Left hindlimb (tissue), 1 donor: ENCODE data around the gene CDH12.
"Not testable (repeated sequence)": the region's sequence is repeated elsewhere in the genome, so short reads cannot be mapped to it uniquely, and the experiment has no call there.

ENCODE experiments used
- DNase-seq: peaks from one replicate; pipeline ENCODE4 v3.0.0-alpha.2; 2018

Gene CDH12

DNA sequence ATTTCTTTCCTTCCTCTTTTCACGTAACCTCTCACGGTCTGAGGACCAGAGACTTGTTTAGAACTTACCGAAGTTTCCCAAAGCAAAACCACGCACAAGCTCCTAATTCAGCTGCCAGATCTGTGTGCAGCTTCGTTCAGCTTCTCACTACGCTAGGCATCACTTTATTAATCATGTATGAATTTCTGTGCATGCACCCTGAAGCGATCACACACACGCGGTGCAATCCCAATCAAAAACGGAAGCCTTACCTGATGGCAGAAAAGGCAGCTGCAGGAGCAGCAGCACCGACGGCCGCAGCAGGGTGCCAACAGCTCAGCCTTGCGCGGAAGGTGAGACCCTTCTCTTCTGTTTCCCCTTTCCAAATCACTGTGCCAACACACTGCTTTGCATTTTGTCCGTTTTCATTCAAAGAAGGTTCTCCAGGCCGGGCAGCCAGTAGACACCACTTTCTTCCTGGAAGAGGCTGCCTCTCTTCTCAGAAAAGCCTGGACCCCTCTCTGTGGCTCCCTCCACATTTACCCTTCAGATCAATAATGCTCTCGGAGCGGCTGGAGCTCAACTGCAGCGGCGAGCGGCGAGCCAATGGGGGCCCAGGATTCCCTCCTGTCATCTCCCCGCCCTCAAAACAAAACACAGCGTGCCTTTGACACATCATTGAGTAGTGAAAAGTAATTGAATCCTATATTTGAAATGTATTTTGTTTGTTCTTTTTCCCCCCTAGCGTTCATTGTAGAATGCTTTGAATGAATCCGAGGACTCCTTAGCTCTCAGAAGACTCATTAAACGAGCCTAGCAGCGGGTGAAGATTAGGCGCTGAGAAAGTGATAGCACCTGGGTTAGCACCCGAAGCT lies at the start of gene CDH12:
CDH12 (minus strand) TSS at position 538 of the 854 bp plus-strand sequence.
- peak; percentile 44 for DNase-seq

DNA sequence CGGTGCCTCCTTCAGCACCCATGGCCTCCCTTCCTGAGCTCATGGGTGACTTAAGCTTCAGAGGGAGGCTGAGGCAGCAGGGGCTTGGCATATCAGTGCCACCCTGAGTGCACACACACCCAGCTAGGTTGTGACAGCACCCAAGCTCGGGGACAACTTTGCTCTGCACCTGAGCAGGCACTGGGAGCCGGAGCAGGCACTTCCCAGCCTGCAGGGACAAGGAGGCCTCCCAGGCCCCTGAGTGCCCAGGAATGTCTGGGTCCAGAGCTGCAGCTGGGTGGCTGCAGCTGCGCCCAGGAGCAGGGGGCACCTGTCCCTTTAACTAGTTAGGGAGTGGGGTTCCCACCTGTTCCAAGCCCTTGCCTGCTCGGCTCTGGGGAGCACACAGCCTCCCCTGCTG lies 48.7 kb upstream of the CDH12 start:
- no peak for DNase-seq

DNA sequence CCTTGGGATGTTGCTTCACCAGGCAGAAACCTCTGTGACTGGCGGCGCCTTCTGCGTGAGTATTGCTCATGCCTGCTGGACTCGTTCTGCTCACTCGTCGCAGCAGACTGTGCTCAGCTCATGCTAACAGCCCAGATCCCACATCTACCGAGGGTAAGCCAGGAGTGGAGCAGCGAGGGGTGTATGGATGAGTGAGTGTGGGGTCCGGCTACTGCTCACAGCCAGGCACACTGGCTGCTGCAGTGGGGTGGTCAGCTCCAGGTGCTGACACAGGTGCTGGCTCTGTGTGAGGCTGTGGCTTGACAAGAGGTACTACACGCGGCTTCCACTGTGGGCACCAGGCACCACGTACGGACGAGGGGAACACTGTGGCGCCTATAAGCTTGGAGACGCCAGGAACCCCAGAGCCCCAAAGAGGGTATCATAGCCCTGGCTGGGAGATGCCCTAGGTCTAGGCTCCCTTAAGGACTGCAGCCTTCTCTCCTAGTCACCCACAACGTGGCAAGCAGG lies 47.7 kb upstream of the CDH12 start:
- no peak for DNase-seq

DNA sequence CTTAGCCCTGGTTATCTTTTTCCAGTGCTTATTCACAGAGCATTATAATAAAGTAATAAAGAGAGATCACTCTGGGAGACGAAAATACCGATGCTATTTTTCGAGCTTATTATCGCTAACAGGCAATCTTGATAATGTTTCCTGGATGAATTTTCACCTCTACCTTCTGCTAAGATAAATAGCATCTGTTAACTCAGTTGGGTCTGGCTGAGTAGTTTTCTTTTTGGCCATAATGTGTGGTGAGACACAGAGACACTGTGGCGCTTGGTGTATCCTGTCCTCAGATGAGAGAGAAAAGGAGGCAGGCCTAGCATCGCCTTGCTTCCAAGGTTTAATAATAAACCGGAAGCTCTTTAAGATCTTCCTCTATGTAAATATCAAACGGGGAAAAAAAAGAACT lies 46.2 kb upstream of the CDH12 start:
- no peak for DNase-seq

- DNase-seq, result no peak
Observed at GRCh38 chr5:22896152-22896551, 43.0 kb upstream of the CDH12 start.

- DNase-seq, result no peak
Observed at GRCh38 chr5:22892441-22892840, 39.3 kb upstream of the CDH12 start.

GRCh38 chr5:22889720-22890119 lies 36.6 kb upstream of the CDH12 start:
- no peak for DNase-seq

DNA sequence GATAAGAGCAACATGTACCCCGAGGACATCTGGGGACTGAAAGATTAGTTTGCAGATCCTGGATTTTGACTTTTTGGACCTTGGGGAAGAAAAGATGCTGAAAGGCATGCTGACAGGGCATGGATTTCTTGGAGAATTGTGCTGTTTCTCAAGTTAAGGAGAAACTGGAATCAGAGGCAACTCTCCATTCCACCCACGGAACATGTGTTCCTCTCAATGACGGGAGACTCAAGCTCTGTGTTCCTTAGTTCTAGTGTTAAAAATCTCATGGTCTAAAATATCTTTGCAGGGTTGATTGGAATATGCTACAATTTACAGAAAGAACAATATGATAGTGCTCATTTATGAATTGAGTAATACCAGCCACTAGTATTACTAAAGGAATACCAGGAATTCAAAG lies 34.4 kb upstream of the CDH12 start:
- no peak for DNase-seq

GRCh38 chr5:22858911-22859310 lies 5.8 kb upstream of the CDH12 start:
- DNase-seq, result not testable (repeated sequence)

DNA sequence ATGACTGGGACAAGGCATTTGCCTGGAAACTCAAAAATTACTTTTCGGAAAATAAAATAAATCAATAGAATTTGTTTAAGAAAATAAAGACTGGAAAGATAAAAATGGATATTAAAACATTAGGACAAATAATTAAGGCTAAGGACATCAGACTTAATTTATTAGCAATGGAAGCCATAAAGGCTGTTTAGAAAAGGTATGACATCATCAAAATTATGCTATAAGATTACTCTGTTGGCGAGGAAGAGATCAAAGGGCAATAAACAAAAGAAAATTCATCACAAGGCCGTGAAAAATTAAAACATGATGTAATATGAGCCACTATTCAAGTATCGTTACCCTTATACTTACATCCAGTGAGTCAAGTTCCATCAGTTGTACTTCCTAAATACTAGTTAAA lies 2.7 kb upstream of the CDH12 start:
- DNase-seq, result no peak

DNA sequence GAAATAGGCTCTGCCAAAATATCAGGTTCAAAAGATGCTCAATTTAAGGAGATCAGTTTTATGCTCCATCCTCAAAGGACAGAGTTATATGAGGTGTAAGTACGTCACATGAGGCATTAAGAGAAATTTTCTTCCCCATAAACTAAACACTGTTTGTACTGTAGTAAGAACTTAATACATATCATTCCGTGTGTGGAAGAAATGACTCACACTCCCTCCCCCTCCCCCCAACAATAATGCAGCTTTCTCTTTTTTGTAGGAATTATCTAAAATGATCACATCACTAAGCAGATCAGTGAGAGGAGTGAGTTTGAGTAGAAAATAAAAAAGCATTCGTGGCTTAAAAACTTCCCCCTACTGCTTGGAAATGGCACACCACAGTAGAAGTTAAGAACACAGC lies 2.2 kb downstream of the CDH12 start:
- no peak for DNase-seq

- DNase-seq, result no peak
Observed at GRCh38 chr5:22846693-22847092, 6.5 kb downstream of the CDH12 start.

- no peak for DNase-seq
Observed at GRCh38 chr5:22844636-22845035, 8.5 kb downstream of the CDH12 start.

- DNase-seq, result no peak
Observed at GRCh38 chr5:22844155-22844554, 9.0 kb downstream of the CDH12 start.

- DNase-seq, result no peak
Observed at GRCh38 chr5:22842574-22842973, 10.6 kb downstream of the CDH12 start.

DNA sequence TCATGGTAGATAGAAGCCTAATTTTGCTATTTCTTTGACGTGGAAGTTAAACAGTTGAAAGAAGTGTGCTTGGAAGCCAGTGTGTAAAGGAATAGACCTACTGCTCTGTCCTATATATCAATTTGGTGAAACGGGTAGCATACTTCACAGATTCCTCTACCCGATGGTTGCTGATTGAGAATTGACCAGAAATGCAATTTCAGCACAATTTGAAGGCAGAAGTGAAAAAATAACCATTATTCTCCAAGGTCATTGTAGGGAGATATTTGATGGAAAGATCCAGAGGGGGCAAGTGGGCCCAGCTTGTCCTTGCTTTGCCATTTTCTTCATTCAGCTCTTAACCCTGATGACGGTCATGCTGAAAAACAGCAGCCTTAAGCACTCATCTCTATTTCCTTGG lies 15.3 kb downstream of the CDH12 start:
- no peak for DNase-seq

DNA sequence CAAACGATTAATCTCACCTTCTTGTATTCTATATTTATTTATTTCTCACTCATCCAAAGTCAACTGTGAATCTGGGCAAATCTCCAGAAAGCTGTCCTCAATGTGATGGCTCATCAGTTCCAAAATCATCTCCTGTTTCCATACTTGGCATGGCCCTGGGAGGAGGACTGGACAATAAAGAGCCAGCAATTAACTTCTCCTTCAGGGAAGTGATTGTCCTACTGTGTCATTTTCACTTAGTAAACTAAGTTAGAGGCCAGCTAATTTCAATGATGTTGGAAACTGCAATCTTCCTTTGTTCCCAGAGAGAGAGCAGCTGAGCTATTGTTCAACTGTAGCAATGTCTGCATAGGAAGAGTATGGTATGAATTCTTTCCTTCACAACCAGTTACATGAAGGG lies 17.5 kb downstream of the CDH12 start:
- no peak for DNase-seq

- no peak for DNase-seq
Observed at GRCh38 chr5:22793463-22793862, 59.7 kb downstream of the CDH12 start.

- DNase-seq, result no peak
Observed at GRCh38 chr5:22787807-22788206, 65.3 kb downstream of the CDH12 start.

GRCh38 chr5:22787398-22787797 lies 65.7 kb downstream of the CDH12 start:
- no peak for DNase-seq

DNA sequence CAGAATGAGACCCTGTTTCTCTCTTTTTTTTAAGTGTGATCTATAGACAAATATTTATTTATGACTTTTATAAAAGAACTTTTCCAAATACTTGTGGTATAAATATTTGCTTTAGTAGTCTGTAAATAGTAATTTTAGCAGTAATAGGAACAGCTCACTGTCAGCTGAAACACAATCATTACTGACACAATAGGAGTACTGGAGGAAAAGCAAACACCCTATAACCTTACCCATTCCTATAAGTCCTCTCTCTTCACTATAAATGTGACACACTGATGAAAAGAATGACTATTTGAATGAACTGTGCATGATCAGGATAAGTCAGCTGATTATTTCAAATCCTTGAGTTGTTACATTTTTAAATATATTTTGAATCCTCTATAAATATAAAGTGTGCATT lies 72.4 kb downstream of the CDH12 start:
- no peak for DNase-seq

DNA sequence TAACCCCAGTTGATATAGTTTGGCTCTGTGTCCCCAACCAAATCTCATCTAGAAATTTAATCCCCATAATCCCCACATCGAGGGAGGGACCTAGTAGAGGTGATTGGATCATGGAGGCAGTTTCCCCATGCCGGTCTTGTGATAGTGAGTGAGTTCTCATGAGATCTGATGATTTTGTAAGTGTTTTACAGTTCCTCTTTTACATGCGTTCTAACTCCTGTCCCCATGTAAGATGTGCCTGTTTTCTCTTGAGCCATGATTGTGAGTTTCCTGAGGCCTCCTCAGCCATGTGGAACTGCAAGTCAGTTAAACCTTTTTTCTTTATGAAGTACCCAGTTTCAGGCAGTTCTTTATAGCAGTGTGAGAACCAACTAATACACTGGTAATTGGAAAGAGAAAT lies 73.6 kb downstream of the CDH12 start:
- no peak for DNase-seq

GRCh38 chr5:22776285-22776684 lies 76.9 kb downstream of the CDH12 start:
- no peak for DNase-seq

GRCh38 chr5:22774214-22774613 lies 78.9 kb downstream of the CDH12 start:
- DNase-seq, result not testable (repeated sequence)

DNA sequence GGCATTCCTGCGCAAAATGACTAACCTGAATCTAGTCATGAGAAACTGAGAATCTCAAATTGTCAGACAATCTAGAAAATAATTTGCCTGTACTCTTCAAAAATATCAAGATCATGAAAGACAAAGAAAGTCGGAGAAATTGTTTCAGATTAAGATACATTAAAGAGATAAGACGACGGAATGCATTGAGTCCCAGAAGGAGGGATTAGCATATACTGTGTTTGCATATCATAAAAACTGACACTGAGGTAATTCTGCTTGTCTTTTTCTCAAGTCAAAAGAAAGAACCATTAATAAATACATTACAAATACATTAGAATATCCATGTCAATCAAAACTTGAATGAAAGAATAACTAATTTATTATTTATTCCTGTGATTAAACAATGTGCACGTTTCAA lies 88.4 kb downstream of the CDH12 start:
- DNase-seq, result no peak
